ENCODE results near the gene FAM222B. TPM values are rescaled to one million over a fixed set of nuclear protein-coding genes. Genes with fewer than 3 reads are reported as not detected.

The FAM222B gene
- total RNA-seq, 1 experiment from 2014 or later = 18.5 TPM

- no peak for DNase-seq (ENCODE audit: unreplicated experiment)
- ChIA-PET CTCF (no interaction called here), POLR2A (interaction anchor here (1.3 kb wide), 1 partner anchor 64 kb away, joined by 4 read pairs; no protein-coding TSS in a partner anchor)
- BruUV-seq (replicated peaks) = no TSS peak
- Mint-ChIP-seq H3K36me3 (ENCODE audit: insufficient read depth, unreplicated experiment) (peaks cover 23% of the 10 kb centered on the region), H3K4me1 (ENCODE audit: insufficient read depth, unreplicated experiment) (peaks cover 19% of the 10 kb centered on the region), H3K9me3 (ENCODE audit: unreplicated experiment) (no peaks in the 10 kb centered on the region), H3K27ac (ENCODE audit: low read depth, unreplicated experiment) (no peak overlapping the region), H3K27me3 (ENCODE audit: insufficient read depth, unreplicated experiment) (no peaks in the 10 kb centered on the region), H3K4me3 (ENCODE audit: unreplicated experiment) (no peak overlapping the region)
- no peak for TF ChIP-seq CTCF (IDR thresholded peaks at IDR 0.05; ENCODE audit: unreplicated experiment)
- intact Hi-C loops (cut with micrococcal nuclease) = no loop called here
Measured at GRCh38 chr17:28875848-28876550, 33.4 kb upstream of the FAM222B start.

GRCh38 chr17:28874750-28875149 lies 32.2 kb upstream of the FAM222B start:
- TF ChIP-seq CTCF (IDR thresholded peaks at IDR 0.05; ENCODE audit: unreplicated experiment) = no peak
- ChIA-PET POLR2A (interaction anchor here (0.6 to 1.3 kb wide), 3 partner anchors 10 to 304 kb away, joined by 4 to 5 read pairs (median 4); no protein-coding TSS in a partner anchor), CTCF (interaction anchor here (1.5 kb wide), 1 partner anchor 111 kb away, joined by 6 read pairs; no protein-coding TSS in a partner anchor)
- Mint-ChIP-seq H3K4me1 (ENCODE audit: insufficient read depth, unreplicated experiment) (peaks cover 19% of the 10 kb centered on the region), H3K4me3 (ENCODE audit: unreplicated experiment) (no peak overlapping the region), H3K27me3 (ENCODE audit: insufficient read depth, unreplicated experiment) (no peaks in the 10 kb centered on the region), H3K9me3 (ENCODE audit: unreplicated experiment) (no peaks in the 10 kb centered on the region), H3K27ac (ENCODE audit: low read depth, unreplicated experiment) (no peak overlapping the region), H3K36me3 (ENCODE audit: insufficient read depth, unreplicated experiment) (peaks cover 20% of the 10 kb centered on the region)
- DNase-seq (ENCODE audit: unreplicated experiment) = no peak
- no TSS peak for BruUV-seq (replicated peaks)
- intact Hi-C loops (cut with micrococcal nuclease) = no loop called here

- H3K4me1 Mint-ChIP-seq (ENCODE audit: insufficient read depth, unreplicated experiment) = peaks cover 14% of the 10 kb centered on the region
- BruUV-seq (replicated peaks) = no TSS peak
- intact Hi-C loops (cut with micrococcal nuclease) = no loop called here
- H3K4me3 Mint-ChIP-seq (ENCODE audit: unreplicated experiment) = no peak overlapping the region
- no peak for DNase-seq (ENCODE audit: unreplicated experiment)
- H3K27ac Mint-ChIP-seq (ENCODE audit: low read depth, unreplicated experiment) = no peak overlapping the region
- CTCF ChIA-PET = interaction anchor here (1.5 kb wide), 1 partner anchor 110 kb away, joined by 6 read pairs; no protein-coding TSS in a partner anchor
- no peaks in the 10 kb centered on the region for H3K27me3 Mint-ChIP-seq (ENCODE audit: insufficient read depth, unreplicated experiment)
- peaks cover 11% of the 10 kb centered on the region for H3K36me3 Mint-ChIP-seq (ENCODE audit: insufficient read depth, unreplicated experiment)
- H3K9me3 Mint-ChIP-seq (ENCODE audit: unreplicated experiment) = no peaks in the 10 kb centered on the region
- TF ChIP-seq CTCF (IDR thresholded peaks at IDR 0.05; ENCODE audit: unreplicated experiment) = no peak
- POLR2A ChIA-PET = no interaction called here
Measured at GRCh38 chr17:28873839-28874238, 31.2 kb upstream of the FAM222B start.

GRCh38 chr17:28871056-28871579 lies 28.5 kb upstream of the FAM222B start:
- Mint-ChIP-seq H3K36me3 (ENCODE audit: insufficient read depth, unreplicated experiment) (no peaks in the 10 kb centered on the region), H3K27me3 (ENCODE audit: insufficient read depth, unreplicated experiment) (no peaks in the 10 kb centered on the region), H3K27ac (ENCODE audit: low read depth, unreplicated experiment) (no peak overlapping the region), H3K9me3 (ENCODE audit: unreplicated experiment) (no peaks in the 10 kb centered on the region), H3K4me1 (ENCODE audit: insufficient read depth, unreplicated experiment) (peaks cover 5% of the 10 kb centered on the region), H3K4me3 (ENCODE audit: unreplicated experiment) (no peak overlapping the region)
- ChIA-PET CTCF (interaction anchor here (0.6 to 1.0 kb wide), 3 partner anchors 8 to 106 kb away, joined by 3 to 4 read pairs (median 3); no protein-coding TSS in a partner anchor), POLR2A (interaction anchor here (0.6 to 1.4 kb wide), 4 partner anchors 8 to 229 kb away, joined by 3 to 4 read pairs (median 3); no protein-coding TSS in a partner anchor)
- no TSS peak for BruUV-seq (replicated peaks)
- intact Hi-C loops (cut with micrococcal nuclease) = no loop called here
- no peak for TF ChIP-seq CTCF (IDR thresholded peaks at IDR 0.05; ENCODE audit: unreplicated experiment)
- no peak for DNase-seq (ENCODE audit: unreplicated experiment)

Data from MCF 10A (cell line).